Measurements from ENCODE around the gene APOBEC3B. TPM values are rescaled to one million over a fixed set of nuclear protein-coding genes. Genes with fewer than 3 reads are reported as not detected.
"Not testable (repeated sequence)": the region's sequence is repeated elsewhere in the genome, so short reads cannot be mapped to it uniquely, and the experiment has no call there.

APOBEC3B gene
- total RNA-seq, 4 donors from 2014 or later, result 1.7 to 5.1 (median 2.9) TPM; not detected in 1

DNA sequence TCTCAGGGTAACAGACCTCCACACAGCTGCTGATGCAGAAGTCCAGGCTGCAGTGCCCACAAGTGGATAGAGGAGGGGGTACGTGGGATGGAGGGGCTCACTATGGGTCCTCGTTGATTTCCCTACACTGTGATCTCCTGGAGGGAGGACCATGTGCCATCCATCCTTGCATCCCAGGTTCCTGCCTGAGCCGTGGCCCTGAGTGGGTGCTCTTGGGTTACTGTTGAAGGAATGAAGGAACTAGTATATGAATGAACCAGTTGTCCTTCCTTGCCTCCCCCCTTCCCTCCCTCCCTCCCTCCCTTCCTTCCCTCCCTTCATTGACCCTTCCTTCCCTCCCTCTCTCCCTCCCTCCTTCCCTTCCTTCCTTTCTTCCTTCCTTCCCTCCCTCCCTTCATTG, 15.4 kb downstream of the APOBEC3B start:
- no peak overlapping the region for H3K4me3 ChIP-seq (replicated peaks in 1 of 3)
- no peak overlapping the region for H3K27ac ChIP-seq
- H3K36me3 ChIP-seq, result no peaks in the 10 kb centered on the region
- no peaks in the 10 kb centered on the region for H3K9me3 ChIP-seq
- TF ChIP-seq, protein P1, sequence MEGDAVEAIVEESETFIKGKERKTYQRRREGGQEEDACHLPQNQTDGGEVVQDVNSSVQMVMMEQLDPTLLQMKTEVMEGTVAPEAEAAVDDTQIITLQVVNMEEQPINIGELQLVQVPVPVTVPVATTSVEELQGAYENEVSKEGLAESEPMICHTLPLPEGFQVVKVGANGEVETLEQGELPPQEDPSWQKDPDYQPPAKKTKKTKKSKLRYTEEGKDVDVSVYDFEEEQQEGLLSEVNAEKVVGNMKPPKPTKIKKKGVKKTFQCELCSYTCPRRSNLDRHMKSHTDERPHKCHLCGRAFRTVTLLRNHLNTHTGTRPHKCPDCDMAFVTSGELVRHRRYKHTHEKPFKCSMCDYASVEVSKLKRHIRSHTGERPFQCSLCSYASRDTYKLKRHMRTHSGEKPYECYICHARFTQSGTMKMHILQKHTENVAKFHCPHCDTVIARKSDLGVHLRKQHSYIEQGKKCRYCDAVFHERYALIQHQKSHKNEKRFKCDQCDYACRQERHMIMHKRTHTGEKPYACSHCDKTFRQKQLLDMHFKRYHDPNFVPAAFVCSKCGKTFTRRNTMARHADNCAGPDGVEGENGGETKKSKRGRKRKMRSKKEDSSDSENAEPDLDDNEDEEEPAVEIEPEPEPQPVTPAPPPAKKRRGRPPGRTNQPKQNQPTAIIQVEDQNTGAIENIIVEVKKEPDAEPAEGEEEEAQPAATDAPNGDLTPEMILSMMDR (IDR thresholded peaks at IDR 0.05), result no peak
- TF ChIP-seq POLR2A (IDR thresholded peaks at IDR 0.05), result no peak
- intact Hi-C loops (cut with DNase I), result no loop called here
- WGBS, 2 donors, result 73 to 76% methylated on average over 2 to 3 of the region's 3 CpGs
- DNase-seq, result no peak
- no peaks in the 10 kb centered on the region for H3K4me1 ChIP-seq
- no peaks in the 10 kb centered on the region for H3K27me3 ChIP-seq

DNA sequence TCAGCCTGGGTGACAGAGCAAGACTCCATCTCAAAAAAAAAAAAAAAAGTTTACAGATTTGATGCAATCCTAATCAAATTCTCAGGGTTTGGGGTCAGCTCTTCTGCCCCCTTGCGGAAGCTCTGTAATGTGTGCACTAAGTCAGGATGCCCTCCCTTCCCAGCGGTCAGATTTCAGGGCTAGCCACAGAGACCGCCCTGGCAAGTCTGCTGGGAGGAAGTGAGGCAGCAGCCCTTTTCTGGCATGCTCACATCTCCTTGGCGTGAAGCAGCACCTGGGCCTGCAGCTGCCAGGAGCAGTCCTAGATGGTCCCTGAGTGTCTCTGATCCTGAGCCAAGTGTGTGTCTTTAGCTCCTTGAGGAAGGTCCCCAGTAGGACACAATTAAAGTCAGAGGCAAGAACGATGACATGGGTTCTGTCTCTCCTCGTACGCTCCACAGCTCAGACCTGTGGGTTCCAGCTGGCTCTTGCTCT, 21.1 kb downstream of the APOBEC3B start:
- no peaks in the 10 kb centered on the region for H3K36me3 ChIP-seq
- DNase-seq, result peak; percentile 86 to 89
- intact Hi-C loops (cut with DNase I), result loop anchor here (10.0 kb wide), 1 partner anchor 312 kb away; the partner anchor contains the start of gene RPL3
- no peaks in the 10 kb centered on the region for H3K9me3 ChIP-seq
- H3K4me3 ChIP-seq (replicated peaks in 1 of 3), result no peak overlapping the region
- H3K27ac ChIP-seq, result no peak overlapping the region
- no peaks in the 10 kb centered on the region for H3K27me3 ChIP-seq
- TF ChIP-seq, protein P1 (IDR thresholded peaks at IDR 0.05), result peak; percentile 27 to 89 (median 70)
- no peak for TF ChIP-seq POLR2A (IDR thresholded peaks at IDR 0.05)
- peaks cover 0 to 7% of the 10 kb centered on the region in 2 donors for H3K4me1 ChIP-seq
- WGBS, 2 donors, result 9 to 11% methylated on average over 7 of the region's 7 CpGs

- peaks cover 0 to 7% of the 10 kb centered on the region in 2 donors for H3K4me1 ChIP-seq
- no peaks in the 10 kb centered on the region for H3K9me3 ChIP-seq
- WGBS, 2 donors, result 95 to 98% methylated on average over 5 of the region's 5 CpGs
- no peak for TF ChIP-seq POLR2A (IDR thresholded peaks at IDR 0.05)
- TF ChIP-seq, protein P1 (IDR thresholded peaks at IDR 0.05), result no peak
- no peak for DNase-seq
- H3K4me3 ChIP-seq (replicated peaks in 1 of 3), result no peak overlapping the region
- intact Hi-C loops (cut with DNase I), result loop anchor here (10.0 kb wide), 1 partner anchor 308 kb away; the partner anchor contains the start of gene RPL3
- no peaks in the 10 kb centered on the region for H3K36me3 ChIP-seq
- no peaks in the 10 kb centered on the region for H3K27me3 ChIP-seq
- H3K27ac ChIP-seq, result no peak overlapping the region
These were observed 25.0 kb downstream of the APOBEC3B start for GRCh38 chr22:39007177-39007576.

GRCh38 chr22:39008271-39008850, 26.2 kb downstream of the APOBEC3B start:
- not testable (repeated sequence) for H3K4me3 ChIP-seq (replicated peaks in 1 of 3); H3K4me1 ChIP-seq; DNase-seq; H3K27me3 ChIP-seq; H3K9me3 ChIP-seq; H3K36me3 ChIP-seq; H3K27ac ChIP-seq
- intact Hi-C loops (cut with DNase I), result loop anchor here (10.0 kb wide), 1 partner anchor 306 kb away; the partner anchor contains the start of gene RPL3
- 88 to 91% methylated on average over 8 of the region's 8 CpGs for WGBS, 2 donors

DNA sequence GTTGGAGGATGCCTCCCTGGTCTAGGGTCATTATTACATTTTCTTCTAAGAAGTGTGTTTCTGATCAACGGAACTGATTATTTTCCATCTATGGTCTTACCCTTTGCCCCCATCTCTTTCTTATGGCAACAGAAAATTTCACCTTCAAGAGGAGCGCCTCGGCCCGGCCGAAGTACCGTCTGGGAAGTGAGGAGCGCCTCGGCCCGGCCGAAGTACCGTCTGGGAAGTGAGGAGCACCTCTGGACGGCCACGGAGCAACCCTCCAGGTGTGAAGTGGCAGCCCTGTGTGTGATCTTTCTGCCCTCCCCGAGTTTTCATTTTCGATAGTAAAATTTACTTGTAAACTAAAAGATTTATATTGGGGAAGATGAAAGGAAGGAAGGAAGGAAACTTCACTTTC, 28.8 kb downstream of the APOBEC3B start:
- 69 to 76% methylated on average over 15 of the region's 15 CpGs for WGBS, 2 donors
- no peaks in the 10 kb centered on the region for H3K9me3 ChIP-seq
- no peaks in the 10 kb centered on the region for H3K27me3 ChIP-seq
- H3K27ac ChIP-seq, result no peak overlapping the region
- intact Hi-C loops (cut with DNase I), result no loop called here
- TF ChIP-seq, protein P1 (IDR thresholded peaks at IDR 0.05), result no peak
- TF ChIP-seq POLR2A (IDR thresholded peaks at IDR 0.05), result no peak
- peaks cover 8 to 22% of the 10 kb centered on the region in 2 donors for H3K4me1 ChIP-seq
- no peaks in the 10 kb centered on the region for H3K36me3 ChIP-seq
- no peak overlapping the region for H3K4me3 ChIP-seq (replicated peaks in 1 of 3)
- no peak for DNase-seq

Measured in thyroid gland (tissue), 4 donors.